Prostate gland (tissue), 2 donors: ENCODE data around the gene ESPN. TPM values are rescaled to one million over a fixed set of nuclear protein-coding genes. Genes with fewer than 3 reads are reported as not detected.
A peak's percentile ranks its signal among the peaks of the same experiment; 100 is the strongest.

Experiments
- DNase-seq: peaks from one replicate; pipeline ENCODE4 v3.0.0-alpha.2; 2019; ENCODE audit warnings: low spot score
- H3K27ac ChIP-seq, 2 donors: fragments of 200-600 bp; sonication (generic); 2 replicates each; pipeline ENCODE4 v1.5.1; 2017 to 2019
- H3K27me3 ChIP-seq: fragments of 200-600 bp; sonication (generic); replicated peaks from 2 replicates; pipeline ENCODE4 v1.5.1; 2019; ENCODE audit not compliant: insufficient read depth
- H3K36me3 ChIP-seq, 2 donors: fragments of 200-600 bp; sonication (generic); 1 replicate in 1 of 2; 2 replicates in 1 of 2; pipeline versions ENCODE4 v1.5.1 to v1.8.1; 2017 to 2019
- H3K4me1 ChIP-seq: fragments of 200-600 bp; sonication (generic); replicated peaks from 2 replicates; pipeline ENCODE4 v1.5.1; 2019
- H3K4me3 ChIP-seq, 2 donors: fragments of 200-600 bp; sonication (generic); 2 replicates each; pipeline ENCODE4 v1.5.1; 2017 to 2019
- H3K9me3 ChIP-seq: fragments of 200-600 bp; sonication (generic); 2 replicates; pipeline ENCODE4 v1.5.1; 2017
- POLR2A ChIP-seq: fragments of 450-650 bp; IDR thresholded peaks from one replicate; pipeline ENCODE4 v1.6.1; 2016; ENCODE audit warnings: antibody characterized with exemption, mild to moderate bottlenecking
- POLR2AphosphoS5 ChIP-seq: sonication (generic); formaldehyde crosslinking; IDR thresholded peaks from one replicate; pipeline ENCODE4 v1.6.1; 2017; ENCODE audit warnings: antibody characterized with exemption
- WGBS: methylation state at CpG from one replicate; pipeline ENCODE4 v1.1.5; 2018; 5-methylcytosine and 5-hydroxymethylcytosine counted together
- intact Hi-C: fragments of 100-400 bp; cut with DNase I; formaldehyde crosslinking; loops from one replicate; pipeline ENCODE4 v1.14.2; 2022
- total RNA-seq, 2 donors: library from RNA; depleted of rRNA; stranded (reverse); fragments of >200 nt; gene quantifications; one replicate each; pipeline ENCODE4 v1.1.0, GENCODE V29; 2016
- TF ChIP-seq, protein P1 (sequence below), 4 experiments: fragments of 200-600 bp in 2 of 4; fragments of 450-650 bp in 2 of 4; sonication (generic) in 2 of 4; IDR thresholded peaks; 1 replicate in 3 of 4; 2 replicates in 1 of 4; pipeline ENCODE4 v1.5.1; 2016 to 2019; ENCODE audit warnings: antibody characterized with exemption in 4 of 4, mild to moderate bottlenecking in 2 of 4, moderate library complexity in 2 of 4

The ESPN gene
- total RNA-seq, 2 donors from 2014 or later, result 19.7 to 257 TPM

- Histone ChIP-seq H3K27me3 (no peaks in the 10 kb centered on the region), H3K9me3 (no peaks in the 10 kb centered on the region), H3K36me3 (no peaks in the 10 kb centered on the region), H3K27ac (no peak overlapping the region), H3K4me1 (peaks cover 6% of the 10 kb centered on the region), H3K4me3 (no peak overlapping the region)
- TF ChIP-seq POLR2AphosphoS5 (no peak), POLR2A (no peak)
- TF ChIP-seq, protein P1, sequence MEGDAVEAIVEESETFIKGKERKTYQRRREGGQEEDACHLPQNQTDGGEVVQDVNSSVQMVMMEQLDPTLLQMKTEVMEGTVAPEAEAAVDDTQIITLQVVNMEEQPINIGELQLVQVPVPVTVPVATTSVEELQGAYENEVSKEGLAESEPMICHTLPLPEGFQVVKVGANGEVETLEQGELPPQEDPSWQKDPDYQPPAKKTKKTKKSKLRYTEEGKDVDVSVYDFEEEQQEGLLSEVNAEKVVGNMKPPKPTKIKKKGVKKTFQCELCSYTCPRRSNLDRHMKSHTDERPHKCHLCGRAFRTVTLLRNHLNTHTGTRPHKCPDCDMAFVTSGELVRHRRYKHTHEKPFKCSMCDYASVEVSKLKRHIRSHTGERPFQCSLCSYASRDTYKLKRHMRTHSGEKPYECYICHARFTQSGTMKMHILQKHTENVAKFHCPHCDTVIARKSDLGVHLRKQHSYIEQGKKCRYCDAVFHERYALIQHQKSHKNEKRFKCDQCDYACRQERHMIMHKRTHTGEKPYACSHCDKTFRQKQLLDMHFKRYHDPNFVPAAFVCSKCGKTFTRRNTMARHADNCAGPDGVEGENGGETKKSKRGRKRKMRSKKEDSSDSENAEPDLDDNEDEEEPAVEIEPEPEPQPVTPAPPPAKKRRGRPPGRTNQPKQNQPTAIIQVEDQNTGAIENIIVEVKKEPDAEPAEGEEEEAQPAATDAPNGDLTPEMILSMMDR (IDR thresholded peaks at IDR 0.05), result no peak
- 74% methylated on average over 14 of the region's 14 CpGs for whole genome bisulfite sequencing
- intact Hi-C loops, result no loop called here
- DNase-seq, result no peak
These were observed 58.6 kb downstream of the ESPN start for GRCh38 chr1:6483017-6483760.

DNA sequence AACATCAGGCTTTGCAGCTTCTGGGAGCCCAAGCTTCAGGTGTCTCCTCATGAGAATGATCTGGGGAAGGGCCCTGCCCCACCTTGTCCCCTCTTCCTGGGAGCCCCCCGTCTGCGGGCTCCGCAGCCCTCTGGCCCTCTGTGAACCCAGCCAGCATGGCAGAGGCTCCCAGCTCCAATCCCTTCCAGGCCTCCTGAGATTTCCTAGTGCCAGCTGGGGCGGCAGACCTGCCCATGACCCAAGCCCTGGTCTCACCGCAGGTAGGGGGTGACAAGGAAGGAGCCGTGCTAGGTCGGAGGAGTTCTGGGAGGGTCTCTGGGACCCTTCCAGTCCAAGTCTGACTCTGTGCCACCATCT, 59.2 kb downstream of the ESPN start:
- intact Hi-C loops, result no loop called here
- WGBS, result 93% methylated on average over 7 of the region's 7 CpGs
- TF ChIP-seq POLR2AphosphoS5, result no peak
- TF ChIP-seq POLR2A, result no peak
- TF ChIP-seq, protein P1 (IDR thresholded peaks at IDR 0.05), result no peak
- Histone ChIP-seq H3K36me3 (no peaks in the 10 kb centered on the region), H3K27me3 (no peaks in the 10 kb centered on the region), H3K9me3 (no peaks in the 10 kb centered on the region), H3K4me3 (no peak overlapping the region), H3K27ac (no peak overlapping the region), H3K4me1 (peaks cover 6% of the 10 kb centered on the region)
- DNase-seq, result no peak

- TF ChIP-seq POLR2A (no peak), POLR2AphosphoS5 (no peak)
- TF ChIP-seq, protein P1 (IDR thresholded peaks at IDR 0.05), result no peak
- no peaks in the 10 kb centered on the region for H3K36me3 ChIP-seq
- no peak overlapping the region for H3K27ac ChIP-seq
- peaks cover 6% of the 10 kb centered on the region for H3K4me1 ChIP-seq
- WGBS, result 24% methylated on average over 13 of the region's 13 CpGs
- no peak for DNase-seq
- H3K9me3 ChIP-seq, result no peaks in the 10 kb centered on the region
- H3K27me3 ChIP-seq, result no peaks in the 10 kb centered on the region
- intact Hi-C loops, result no loop called here
- peak overlapping the region; percentile 28 to 38 for H3K4me3 ChIP-seq
These were observed 60.2 kb downstream of the ESPN start for GRCh38 chr1:6484826-6485167.

DNA sequence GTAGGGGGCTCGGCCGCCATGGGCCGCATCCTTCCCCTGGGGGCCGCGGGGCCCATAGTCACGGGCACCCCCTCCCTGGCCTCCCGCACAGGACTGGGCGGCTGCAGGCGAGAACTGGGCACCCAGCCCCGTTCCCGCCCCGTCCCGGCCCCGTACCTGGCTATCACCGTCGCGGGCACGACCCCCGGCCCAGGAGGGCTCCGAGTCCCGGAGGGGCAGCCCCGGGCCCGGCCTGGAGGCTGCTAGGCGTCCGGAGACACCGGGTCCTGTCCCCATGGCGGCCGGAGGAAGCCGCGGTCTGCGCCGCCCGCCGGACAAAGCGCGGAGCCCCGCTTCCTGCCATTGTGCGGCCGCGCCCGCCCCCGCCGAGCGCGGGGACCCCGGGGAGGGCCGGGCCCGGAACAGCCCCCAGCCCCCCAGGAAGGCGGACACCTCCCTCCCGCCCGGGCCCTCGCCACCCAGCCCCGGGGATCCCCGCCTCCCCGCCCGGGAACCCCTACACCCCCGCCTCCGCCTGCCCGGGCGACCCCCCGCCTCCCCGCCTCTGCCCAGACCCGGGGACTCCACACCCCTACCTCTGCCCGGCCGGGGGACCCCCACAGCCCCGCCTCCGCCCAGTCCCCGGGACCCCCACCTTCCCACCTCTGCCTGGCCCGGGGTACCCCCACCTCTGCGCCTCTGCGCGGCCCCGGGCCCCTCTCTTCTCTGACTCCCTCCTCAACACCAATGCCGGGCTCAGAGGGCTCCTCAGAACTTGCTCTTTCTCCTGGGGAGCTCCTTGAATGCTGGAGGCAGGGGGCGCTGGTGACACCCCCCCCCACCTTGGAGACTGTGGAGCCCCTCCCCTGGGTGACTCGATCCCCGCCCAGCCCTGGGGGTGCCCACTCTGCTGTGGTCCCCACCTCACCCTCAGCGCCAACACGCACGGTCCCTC, 60.9 kb downstream of the ESPN start:
- no peaks in the 10 kb centered on the region for H3K27me3 ChIP-seq
- intact Hi-C loops, result no loop called here
- 6% methylated on average over 34 of the region's 80 CpGs for WGBS
- H3K4me1 ChIP-seq, result peaks cover 6% of the 10 kb centered on the region
- no peak for TF ChIP-seq POLR2A
- TF ChIP-seq POLR2AphosphoS5, result no peak
- TF ChIP-seq, protein P1 (IDR thresholded peaks at IDR 0.05), result no peak
- H3K36me3 ChIP-seq, result no peaks in the 10 kb centered on the region
- H3K9me3 ChIP-seq, result no peaks in the 10 kb centered on the region
- DNase-seq, result no peak
- H3K27ac ChIP-seq, result no peak overlapping the region
- peak overlapping the region; percentile 28 to 38 for H3K4me3 ChIP-seq
